NK-92 treated with Interleukin-12 subunit alpha and Interleukin-12 subunit beta, amount 100 ng/mL, for 24 hours (cell line): ENCODE data around the gene SMIM24.
"Not testable (repeated sequence)": the region's sequence is repeated elsewhere in the genome, so short reads cannot be mapped to it uniquely, and the experiment has no call there.

Source experiments
- DNase-seq: peaks from one replicate; lab custom pipeline; 2025; lab: John Stamatoyannopoulos, UW

SMIM24 gene

GRCh38 chr19:3433805-3434540 lies 46.4 kb downstream of the SMIM24 start:
- DNase-seq: no peak

GRCh38 chr19:3433313-3433712 lies 47.0 kb downstream of the SMIM24 start:
- no peak for DNase-seq

- no peak for DNase-seq
Observed at GRCh38 chr19:3431760-3432397, 48.4 kb downstream of the SMIM24 start.

- DNase-seq: not testable (repeated sequence)
Observed at GRCh38 chr19:3430366-3430680, 50.0 kb downstream of the SMIM24 start.

GRCh38 chr19:3426433-3426832 lies 53.9 kb downstream of the SMIM24 start:
- DNase-seq: no peak
